H7 (cell line): ENCODE results near the gene ZNF397. TPM values are rescaled to one million over a fixed set of nuclear protein-coding genes. Genes with fewer than 3 reads are reported as not detected.
A peak's percentile ranks its signal among the peaks of the same experiment; 100 is the strongest.

Experiments
- DNase-seq: peaks from one replicate; pipeline ENCODE4 v3.0.0; 2012
- H3K27me3 ChIP-seq: 2 replicates; pipeline ENCODE4 v1.6.0; 2011; ENCODE audit warnings: mild to moderate bottlenecking, low read length; ENCODE audit not compliant: control insufficient read depth, insufficient read depth
- H3K36me3 ChIP-seq: replicated peaks from 2 replicates; pipeline ENCODE4 v1.5.1; 2011; ENCODE audit warnings: low read length; ENCODE audit not compliant: control insufficient read depth, insufficient read depth
- H3K4me3 ChIP-seq: 2 replicates; pipeline ENCODE4 v1.5.1; 2011; ENCODE audit warnings: low read depth, mild to moderate bottlenecking, control low read depth, low read length, moderate library complexity; ENCODE audit not compliant: insufficient read depth
- total RNA-seq: library from RNA; depleted of rRNA; stranded (reverse); fragments of >200 nt; shearing (Covaris generic); gene quantifications from 2 replicates; pipeline ENCODE4 v1.2.3, GENCODE V29; 2014

The ZNF397 gene
- total RNA-seq, 1 experiment from 2014 or later, result 17.5 TPM

GRCh38 chr18:35264409-35264808 is 23.6 kb downstream of the ZNF397 start:
- peaks cover 1% of the 10 kb centered on the region for H3K36me3 ChIP-seq

GRCh38 chr18:35267161-35267651 is 26.4 kb downstream of the ZNF397 start:
- H3K36me3 ChIP-seq, result no peaks in the 10 kb centered on the region; the same call in 1 of the 2 replicates
- H3K4me3 ChIP-seq, result no peak overlapping the region; the same call in 1 of the 2 replicates
- peak; percentile 45 for DNase-seq

More at GRCh38 chr18:35264409-35264808, 23.6 kb downstream of the ZNF397 start:
- DNase-seq, result no peak
- Histone ChIP-seq H3K4me3 (no peak overlapping the region), H3K27me3 (no peaks in the 10 kb centered on the region)

DNA sequence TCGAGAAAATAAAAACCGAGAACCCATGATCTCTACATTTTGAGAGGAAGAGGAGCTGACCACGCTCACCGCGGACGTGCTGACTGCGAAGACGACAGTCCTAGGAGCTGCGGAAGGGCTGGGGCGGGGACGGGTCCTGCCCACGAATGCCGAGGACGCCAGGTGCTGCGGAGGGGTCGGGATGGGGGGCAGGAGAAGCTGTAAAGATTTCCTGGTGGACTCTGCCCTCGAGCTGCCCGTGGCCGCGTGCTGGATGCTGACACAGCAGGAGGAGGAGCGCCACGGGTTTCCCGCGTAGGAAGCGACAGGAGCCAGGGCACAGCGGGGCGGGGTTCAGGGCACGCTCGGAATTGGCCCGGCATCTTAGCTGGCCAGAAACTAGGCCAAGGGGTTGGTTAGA is 27.0 kb downstream of the ZNF397 start:
- no peak for DNase-seq
- Histone ChIP-seq H3K36me3 (no peaks in the 10 kb centered on the region), H3K4me3 (no peak overlapping the region), H3K27me3 (no peaks in the 10 kb centered on the region)

More at GRCh38 chr18:35267161-35267651, 26.4 kb downstream of the ZNF397 start:
- no peaks in the 10 kb centered on the region for H3K27me3 ChIP-seq

GRCh38 chr18:35268821-35269220 is 28.0 kb downstream of the ZNF397 start:
- DNase-seq, result no peak
- H3K27me3 ChIP-seq, result no peaks in the 10 kb centered on the region

DNA sequence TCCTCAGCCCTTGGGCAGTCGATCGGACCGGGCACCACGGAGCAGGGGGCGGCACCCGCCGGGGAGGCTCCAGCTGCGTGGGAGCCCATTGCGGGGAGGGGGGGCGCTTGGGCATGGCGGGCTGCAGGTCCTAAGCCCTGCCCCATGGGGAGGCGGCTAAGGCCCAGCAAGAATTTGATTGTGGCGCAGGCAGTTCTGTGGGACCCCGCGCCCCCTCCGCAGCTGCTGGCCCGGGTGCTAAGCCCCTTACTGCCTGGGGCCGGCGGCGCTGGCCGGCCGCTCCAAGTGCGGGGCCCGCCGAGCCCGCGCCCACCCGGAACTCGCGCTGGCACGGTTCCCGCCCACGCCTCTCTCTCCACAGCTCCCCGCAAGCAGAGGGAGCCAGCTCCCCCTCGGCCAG is 30.8 kb downstream of the ZNF397 start:
- H3K27me3 ChIP-seq, result no peaks in the 10 kb centered on the region
- no peak overlapping the region for H3K4me3 ChIP-seq
- DNase-seq, result no peak
- H3K36me3 ChIP-seq, result no peaks in the 10 kb centered on the region

More at GRCh38 chr18:35268821-35269220, 28.0 kb downstream of the ZNF397 start:
- no peak overlapping the region for H3K4me3 ChIP-seq
- no peaks in the 10 kb centered on the region for H3K36me3 ChIP-seq

DNA sequence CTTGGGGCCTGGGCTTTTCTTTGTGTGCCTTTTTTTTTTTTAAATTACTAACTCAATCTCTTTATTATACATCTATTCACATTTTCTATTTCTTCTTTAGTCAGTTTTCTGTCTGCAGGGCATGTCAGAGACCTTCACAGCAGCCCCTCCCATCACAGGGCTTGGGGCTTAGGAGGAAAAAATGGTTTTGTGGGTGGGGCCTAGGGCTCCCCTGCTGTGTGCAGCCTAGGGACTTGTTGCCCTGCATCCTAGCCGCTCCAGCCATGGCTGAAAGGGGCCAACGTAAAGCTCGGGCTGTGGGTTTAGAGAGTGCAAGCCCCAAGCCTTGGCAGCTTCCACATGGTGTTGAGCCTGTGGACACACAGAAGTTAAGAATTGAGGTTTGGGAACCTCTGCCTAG is 35.4 kb downstream of the ZNF397 start:
- no peaks in the 10 kb centered on the region for H3K27me3 ChIP-seq
- DNase-seq, result no peak

GRCh38 chr18:35277633-35278032 is 36.8 kb downstream of the ZNF397 start:
- no peaks in the 10 kb centered on the region for H3K36me3 ChIP-seq
- H3K4me3 ChIP-seq, result no peak overlapping the region
- no peak for DNase-seq
- no peaks in the 10 kb centered on the region for H3K27me3 ChIP-seq

More for the DNA sequence above, 35.4 kb downstream of the ZNF397 start:
- Histone ChIP-seq H3K4me3 (no peak overlapping the region), H3K36me3 (no peaks in the 10 kb centered on the region)

GRCh38 chr18:35278085-35278484 is 37.3 kb downstream of the ZNF397 start:
- Histone ChIP-seq H3K36me3 (no peaks in the 10 kb centered on the region), H3K4me3 (no peak overlapping the region), H3K27me3 (no peaks in the 10 kb centered on the region)
- DNase-seq, result no peak

GRCh38 chr18:35278969-35279368 is 38.1 kb downstream of the ZNF397 start:
- no peaks in the 10 kb centered on the region for H3K27me3 ChIP-seq

GRCh38 chr18:35282353-35282752 is 41.5 kb downstream of the ZNF397 start:
- Histone ChIP-seq H3K4me3 (no peak overlapping the region), H3K36me3 (peaks cover 3% of the 10 kb centered on the region), H3K27me3 (no peaks in the 10 kb centered on the region)
- DNase-seq, result no peak

More at GRCh38 chr18:35278969-35279368, 38.1 kb downstream of the ZNF397 start:
- Histone ChIP-seq H3K36me3 (peaks cover 3% of the 10 kb centered on the region), H3K4me3 (no peak overlapping the region)
- no peak for DNase-seq

DNA sequence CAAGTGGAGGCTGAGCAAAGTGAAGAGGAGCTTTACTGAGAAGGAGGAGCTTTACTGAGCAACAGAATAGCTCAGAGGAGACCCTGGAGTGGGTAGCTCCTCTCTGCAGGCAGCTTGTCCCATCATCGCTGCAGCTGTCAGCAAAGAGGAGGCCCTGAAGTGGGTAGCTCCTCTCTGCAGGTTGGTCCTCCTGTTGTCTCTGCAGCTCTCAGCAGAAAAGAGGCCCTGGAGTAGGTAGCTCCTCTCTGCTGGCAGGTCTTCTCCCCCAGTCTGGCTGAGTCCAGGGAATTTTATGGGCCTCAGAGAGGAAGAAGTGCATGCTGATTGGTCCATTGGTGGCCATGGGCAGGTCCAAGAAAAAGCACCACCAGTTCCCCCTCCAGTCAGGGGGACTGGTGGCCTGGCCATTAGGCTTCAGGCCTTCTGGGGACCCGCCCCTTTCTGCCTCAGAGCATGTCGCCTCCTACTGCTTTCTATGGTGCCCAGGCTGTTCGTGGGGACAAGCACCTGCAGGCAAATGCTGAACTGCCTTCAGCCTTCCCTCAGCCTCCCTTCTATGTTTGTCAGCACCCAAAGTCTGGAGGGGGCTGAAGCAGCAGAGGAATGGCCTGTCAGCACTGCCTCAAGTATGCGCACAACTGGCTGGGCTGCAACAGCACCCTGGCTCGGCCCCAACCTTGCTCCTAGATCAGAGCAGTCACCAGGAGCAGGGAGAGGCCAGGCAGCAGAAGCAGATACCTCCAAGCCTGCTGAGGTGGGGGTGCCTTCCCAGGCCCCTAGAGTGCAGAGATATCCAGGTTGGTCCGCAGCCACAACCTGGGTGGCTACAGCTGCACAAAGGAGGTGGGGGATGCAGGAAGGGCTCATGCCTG is 43.3 kb downstream of the ZNF397 start:
- Histone ChIP-seq H3K27me3 (no peaks in the 10 kb centered on the region), H3K36me3 (peaks cover 3% of the 10 kb centered on the region), H3K4me3 (no peak overlapping the region)
- no peak for DNase-seq

- no peak overlapping the region for H3K4me3 ChIP-seq
- H3K27me3 ChIP-seq, result no peaks in the 10 kb centered on the region
- H3K36me3 ChIP-seq, result peaks cover 3% of the 10 kb centered on the region
- DNase-seq, result no peak
These were observed 44.0 kb downstream of the ZNF397 start for GRCh38 chr18:35284841-35285240.

DNA sequence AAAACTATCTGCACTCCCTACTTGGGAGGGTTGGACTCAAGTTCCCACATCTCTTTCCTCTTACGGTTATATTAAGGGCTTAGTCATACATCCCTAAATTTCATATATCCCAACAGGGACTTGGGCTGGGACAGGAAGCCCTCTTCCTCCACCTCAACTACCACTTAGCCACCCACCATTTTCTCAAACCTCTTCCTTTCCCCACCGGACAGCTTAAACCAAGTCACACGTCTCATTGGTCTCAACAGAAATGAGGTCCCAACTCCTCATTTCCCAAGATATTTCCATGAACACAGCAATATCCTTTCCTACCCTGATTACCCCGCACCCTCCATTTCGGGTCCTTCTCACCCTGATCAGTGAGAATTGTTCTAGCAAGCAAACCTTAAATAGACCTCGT is 48.5 kb downstream of the ZNF397 start:
- Histone ChIP-seq H3K4me3 (peak overlapping the region; percentile 70), H3K27me3 (no peaks in the 10 kb centered on the region), H3K36me3 (no peaks in the 10 kb centered on the region; the same call in 1 of the 2 replicates)
- no peak for DNase-seq

GRCh38 chr18:35289727-35290093 is 48.9 kb downstream of the ZNF397 start:
- DNase-seq, result peak; percentile 59
- Histone ChIP-seq H3K4me3 (peak overlapping the region; percentile 70), H3K27me3 (no peaks in the 10 kb centered on the region), H3K36me3 (no peaks in the 10 kb centered on the region; the same call in 1 of the 2 replicates)

DNA sequence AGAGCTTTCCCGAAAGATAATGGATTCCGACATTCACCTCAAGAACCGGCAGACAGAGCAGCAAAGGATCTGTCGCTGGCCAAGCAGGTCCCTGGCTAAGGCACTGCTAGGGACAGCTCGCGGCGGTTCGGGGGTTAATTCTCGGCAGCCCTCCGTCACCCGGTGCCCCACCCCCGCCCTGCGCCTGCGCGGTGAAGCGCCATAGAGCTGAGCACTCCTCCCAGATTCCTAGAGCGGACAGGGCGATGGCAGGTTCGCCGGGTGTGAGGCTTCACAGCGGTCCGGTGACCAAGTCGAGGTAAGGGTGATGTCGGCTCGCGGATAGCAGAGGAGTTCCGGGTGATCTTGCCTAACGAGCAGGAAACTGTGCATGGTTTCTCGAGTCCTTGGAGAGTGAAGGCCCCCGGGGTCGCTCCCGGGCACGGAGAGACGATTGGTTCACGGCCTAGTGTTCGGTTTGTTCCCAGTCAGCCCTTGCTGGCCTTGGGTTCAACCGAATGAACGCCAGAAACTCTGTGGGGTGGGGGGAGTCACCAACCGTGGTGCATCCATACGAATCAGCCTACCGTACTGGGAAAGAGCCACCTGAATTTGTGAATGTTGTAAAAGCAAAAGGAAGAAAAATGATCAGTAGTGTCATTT is 49.4 kb downstream of the ZNF397 start, which contains the start of gene ZSCAN30:
TSS of gene ZSCAN30 (minus strand) at position 136 of the 642 bp plus-strand sequence. CDS start 25,877 bp downstream, outside the sequence.
- peak; percentile 94 for DNase-seq
- no peaks in the 10 kb centered on the region for H3K36me3 ChIP-seq
- H3K4me3 ChIP-seq, result peak within 1 kb of the TSS; percentile 70
- no peaks in the 10 kb centered on the region for H3K27me3 ChIP-seq
